Measurements from ENCODE around the gene IKZF4. TPM values are rescaled to one million over a fixed set of nuclear protein-coding genes. Genes with fewer than 3 reads are reported as not detected.

The IKZF4 gene
- total RNA-seq, 1 donor from 2014 or later = 13.1 TPM

- Histone ChIP-seq H3K36me3 (no peaks in the 10 kb centered on the region), H3K27ac (peak overlapping the region; percentile 51), H3K4me1 (no peaks in the 10 kb centered on the region), H3K4me3 (no peak overlapping the region), H3K9me3 (no peaks in the 10 kb centered on the region), H3K27me3 (ENCODE audit: low read depth) (no peaks in the 10 kb centered on the region)
- TF ChIP-seq, protein P1, sequence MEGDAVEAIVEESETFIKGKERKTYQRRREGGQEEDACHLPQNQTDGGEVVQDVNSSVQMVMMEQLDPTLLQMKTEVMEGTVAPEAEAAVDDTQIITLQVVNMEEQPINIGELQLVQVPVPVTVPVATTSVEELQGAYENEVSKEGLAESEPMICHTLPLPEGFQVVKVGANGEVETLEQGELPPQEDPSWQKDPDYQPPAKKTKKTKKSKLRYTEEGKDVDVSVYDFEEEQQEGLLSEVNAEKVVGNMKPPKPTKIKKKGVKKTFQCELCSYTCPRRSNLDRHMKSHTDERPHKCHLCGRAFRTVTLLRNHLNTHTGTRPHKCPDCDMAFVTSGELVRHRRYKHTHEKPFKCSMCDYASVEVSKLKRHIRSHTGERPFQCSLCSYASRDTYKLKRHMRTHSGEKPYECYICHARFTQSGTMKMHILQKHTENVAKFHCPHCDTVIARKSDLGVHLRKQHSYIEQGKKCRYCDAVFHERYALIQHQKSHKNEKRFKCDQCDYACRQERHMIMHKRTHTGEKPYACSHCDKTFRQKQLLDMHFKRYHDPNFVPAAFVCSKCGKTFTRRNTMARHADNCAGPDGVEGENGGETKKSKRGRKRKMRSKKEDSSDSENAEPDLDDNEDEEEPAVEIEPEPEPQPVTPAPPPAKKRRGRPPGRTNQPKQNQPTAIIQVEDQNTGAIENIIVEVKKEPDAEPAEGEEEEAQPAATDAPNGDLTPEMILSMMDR (IDR thresholded peaks at IDR 0.05) = no peak
- DNase-seq (no peak), ATAC-seq (peak; percentile 84)
- intact Hi-C loops (cut with DNase I) = no loop called here
These were observed 6.6 kb upstream of the IKZF4 start for GRCh38 chr12:56014205-56014604.

DNA sequence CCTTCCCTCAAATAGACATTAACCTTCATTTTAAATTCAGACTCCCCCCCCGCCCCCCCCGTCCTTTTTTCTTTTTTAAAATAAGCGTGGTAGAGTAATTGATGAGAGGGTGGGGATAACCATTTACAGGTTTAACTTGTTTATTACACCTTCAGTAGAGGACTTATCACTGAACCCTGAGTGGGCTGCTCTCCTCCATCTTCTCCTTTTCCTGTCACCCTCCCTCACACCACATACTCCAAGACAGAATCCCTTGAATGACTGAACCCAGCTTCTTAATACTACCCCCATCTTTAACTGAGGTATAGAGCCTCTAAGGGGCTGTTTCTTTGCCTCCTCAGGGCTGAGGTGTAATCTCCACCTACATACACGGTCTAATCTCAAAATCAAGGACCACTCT lies 3.7 kb upstream of the IKZF4 start:
- ATAC-seq (no peak), DNase-seq (no peak)
- no peak overlapping the region for H3K27ac ChIP-seq
- H3K36me3 ChIP-seq = no peaks in the 10 kb centered on the region
- TF ChIP-seq, protein P1 (IDR thresholded peaks at IDR 0.05) = no peak
- H3K27me3 ChIP-seq (ENCODE audit: low read depth) = no peaks in the 10 kb centered on the region
- intact Hi-C loops (cut with DNase I) = no loop called here
- H3K4me3 ChIP-seq = no peak overlapping the region
- peaks cover 19% of the 10 kb centered on the region for H3K4me1 ChIP-seq
- H3K9me3 ChIP-seq = no peaks in the 10 kb centered on the region

DNA sequence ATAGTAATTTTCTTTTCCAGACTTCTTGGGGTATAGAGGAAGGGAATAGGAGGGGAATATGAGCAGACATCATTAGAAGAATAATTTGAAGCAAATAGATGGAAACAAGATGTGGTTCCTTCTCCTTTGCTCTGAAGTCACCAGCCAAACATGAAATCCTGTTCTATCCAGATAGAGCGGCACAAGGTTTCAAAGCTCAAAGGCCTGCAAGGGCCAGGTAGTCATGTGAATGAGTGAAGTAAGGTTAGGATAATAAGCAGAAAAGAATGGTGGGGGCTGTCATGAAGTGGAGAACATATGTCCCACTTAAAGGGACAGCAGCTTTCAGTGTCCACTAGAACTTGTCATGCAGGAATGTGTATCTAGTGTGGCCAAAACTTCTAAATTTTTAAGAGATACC lies 2.5 kb upstream of the IKZF4 start:
- TF ChIP-seq, protein P1 (IDR thresholded peaks at IDR 0.05) = no peak
- no peaks in the 10 kb centered on the region for H3K9me3 ChIP-seq
- peaks cover 22% of the 10 kb centered on the region for H3K4me1 ChIP-seq
- H3K27ac ChIP-seq = no peak overlapping the region
- no peak overlapping the region for H3K4me3 ChIP-seq
- H3K27me3 ChIP-seq (ENCODE audit: low read depth) = no peaks in the 10 kb centered on the region
- DNase-seq (no peak), ATAC-seq (no peak)
- intact Hi-C loops (cut with DNase I) = no loop called here
- no peaks in the 10 kb centered on the region for H3K36me3 ChIP-seq

DNA sequence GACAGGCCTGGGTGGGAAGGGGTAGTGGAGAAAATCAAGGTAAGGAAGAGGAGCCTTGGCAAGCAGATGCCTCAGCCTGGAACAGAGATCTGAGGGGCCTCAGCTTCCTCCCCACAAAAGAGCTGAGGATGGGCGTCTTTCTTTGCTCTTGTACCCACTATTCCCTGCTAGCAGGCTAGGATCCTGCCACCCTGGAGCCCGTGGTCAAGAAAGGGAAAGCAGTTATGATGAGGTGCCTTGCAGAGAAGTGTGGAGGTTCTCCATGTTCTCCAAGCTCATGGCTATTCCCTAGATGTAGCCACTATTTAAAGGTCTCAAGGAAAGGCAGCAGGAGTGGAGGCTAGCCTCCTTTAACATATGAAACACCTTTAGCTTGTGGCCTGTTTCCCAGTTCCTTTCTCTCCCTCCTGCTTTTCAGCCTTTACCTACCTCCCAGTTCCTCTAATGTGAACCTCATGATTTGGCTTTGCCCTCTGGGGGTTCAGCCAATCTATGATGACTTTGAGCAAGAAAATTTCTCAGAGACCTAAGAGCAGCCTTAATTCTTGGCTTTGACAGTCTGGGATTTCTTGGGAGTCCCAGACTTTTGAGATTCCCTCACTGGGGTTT lies 1.1 kb downstream of the IKZF4 start:
- Histone ChIP-seq H3K27me3 (ENCODE audit: low read depth) (no peaks in the 10 kb centered on the region), H3K27ac (peak overlapping the region; percentile 46), H3K9me3 (no peaks in the 10 kb centered on the region), H3K4me1 (peaks cover 22% of the 10 kb centered on the region), H3K36me3 (peaks cover 16% of the 10 kb centered on the region), H3K4me3 (peak overlapping the region; percentile 27)
- ATAC-seq (no peak), DNase-seq (no peak)
- TF ChIP-seq, protein P1 (IDR thresholded peaks at IDR 0.05) = no peak
- intact Hi-C loops (cut with DNase I) = no loop called here

GRCh38 chr12:56028511-56029165 lies 7.8 kb downstream of the IKZF4 start:
- H3K36me3 ChIP-seq = peaks cover 56% of the 10 kb centered on the region
- no peaks in the 10 kb centered on the region for H3K27me3 ChIP-seq (ENCODE audit: low read depth)
- TF ChIP-seq, protein P1 (IDR thresholded peaks at IDR 0.05) = no peak
- intact Hi-C loops (cut with DNase I) = no loop called here
- H3K27ac ChIP-seq = no peak overlapping the region
- H3K4me3 ChIP-seq = no peak overlapping the region
- ATAC-seq (peak in 1 of 2 donors; percentile 35), DNase-seq (no peak)
- peaks cover 7% of the 10 kb centered on the region for H3K4me1 ChIP-seq
- H3K9me3 ChIP-seq = no peaks in the 10 kb centered on the region

Data from lower lobe of right lung (tissue), 2 donors.